ENCODE data around the gene TLR1. TPM values are rescaled to one million over a fixed set of nuclear protein-coding genes. Genes with fewer than 3 reads are reported as not detected.

Gene TLR1
- total RNA-seq, 1 experiment from 2014 or later = 0.28 TPM

DNA sequence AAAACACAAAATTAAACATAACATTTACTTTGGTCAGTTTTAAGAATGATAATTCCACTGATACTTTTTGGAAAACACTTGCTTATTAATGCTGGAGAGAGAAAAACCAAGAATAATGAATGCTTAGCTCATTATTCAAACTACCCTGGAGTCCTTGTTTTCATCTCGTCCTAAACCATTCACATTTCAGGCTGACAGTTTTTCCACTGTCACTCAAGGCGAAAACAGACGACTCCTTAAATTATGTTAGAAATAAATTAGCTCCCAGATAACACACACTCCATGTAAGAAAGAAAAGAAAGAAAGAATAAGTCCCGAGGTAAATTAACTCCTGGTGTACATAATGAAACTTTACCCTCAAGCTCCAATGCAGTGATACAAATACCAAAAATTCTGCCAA, 55.3 kb downstream of the TLR1 start (continued):
- TF ChIP-seq ARID4B (CRISPR knock-in tag; IDR thresholded peaks at IDR 0.05; ENCODE audit: borderline replicate concordance) (no peak), FOXJ3 (CRISPR knock-in tag; IDR thresholded peaks at IDR 0.05; ENCODE audit: borderline replicate concordance) (no peak), MYBL2 (CRISPR knock-in tag; IDR thresholded peaks at IDR 0.05) (no peak), IRF2 (CRISPR knock-in tag; IDR thresholded peaks at IDR 0.05; ENCODE audit: borderline replicate concordance, low read depth) (no peak), TEAD4 (CRISPR knock-in tag; IDR thresholded peaks at IDR 0.05) (no peak), NFATC4 (CRISPR knock-in tag; IDR thresholded peaks at IDR 0.05) (no peak), TCF7 (CRISPR knock-in tag; IDR thresholded peaks at IDR 0.05; ENCODE audit: low read depth) (no peak), ZNF121 (CRISPR knock-in tag; IDR thresholded peaks at IDR 0.05) (no peak), KAT7 (CRISPR knock-in tag; IDR thresholded peaks at IDR 0.05; ENCODE audit: borderline replicate concordance) (no peak), MAX (CRISPR knock-in tag; IDR thresholded peaks at IDR 0.05) (no peak), RORB (CRISPR knock-in tag; IDR thresholded peaks at IDR 0.05) (no peak)
- TF ChIP-seq, protein P1, sequence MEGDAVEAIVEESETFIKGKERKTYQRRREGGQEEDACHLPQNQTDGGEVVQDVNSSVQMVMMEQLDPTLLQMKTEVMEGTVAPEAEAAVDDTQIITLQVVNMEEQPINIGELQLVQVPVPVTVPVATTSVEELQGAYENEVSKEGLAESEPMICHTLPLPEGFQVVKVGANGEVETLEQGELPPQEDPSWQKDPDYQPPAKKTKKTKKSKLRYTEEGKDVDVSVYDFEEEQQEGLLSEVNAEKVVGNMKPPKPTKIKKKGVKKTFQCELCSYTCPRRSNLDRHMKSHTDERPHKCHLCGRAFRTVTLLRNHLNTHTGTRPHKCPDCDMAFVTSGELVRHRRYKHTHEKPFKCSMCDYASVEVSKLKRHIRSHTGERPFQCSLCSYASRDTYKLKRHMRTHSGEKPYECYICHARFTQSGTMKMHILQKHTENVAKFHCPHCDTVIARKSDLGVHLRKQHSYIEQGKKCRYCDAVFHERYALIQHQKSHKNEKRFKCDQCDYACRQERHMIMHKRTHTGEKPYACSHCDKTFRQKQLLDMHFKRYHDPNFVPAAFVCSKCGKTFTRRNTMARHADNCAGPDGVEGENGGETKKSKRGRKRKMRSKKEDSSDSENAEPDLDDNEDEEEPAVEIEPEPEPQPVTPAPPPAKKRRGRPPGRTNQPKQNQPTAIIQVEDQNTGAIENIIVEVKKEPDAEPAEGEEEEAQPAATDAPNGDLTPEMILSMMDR (IDR thresholded peaks at IDR 0.05) = no peak
- TF ChIP-seq, protein P2, sequence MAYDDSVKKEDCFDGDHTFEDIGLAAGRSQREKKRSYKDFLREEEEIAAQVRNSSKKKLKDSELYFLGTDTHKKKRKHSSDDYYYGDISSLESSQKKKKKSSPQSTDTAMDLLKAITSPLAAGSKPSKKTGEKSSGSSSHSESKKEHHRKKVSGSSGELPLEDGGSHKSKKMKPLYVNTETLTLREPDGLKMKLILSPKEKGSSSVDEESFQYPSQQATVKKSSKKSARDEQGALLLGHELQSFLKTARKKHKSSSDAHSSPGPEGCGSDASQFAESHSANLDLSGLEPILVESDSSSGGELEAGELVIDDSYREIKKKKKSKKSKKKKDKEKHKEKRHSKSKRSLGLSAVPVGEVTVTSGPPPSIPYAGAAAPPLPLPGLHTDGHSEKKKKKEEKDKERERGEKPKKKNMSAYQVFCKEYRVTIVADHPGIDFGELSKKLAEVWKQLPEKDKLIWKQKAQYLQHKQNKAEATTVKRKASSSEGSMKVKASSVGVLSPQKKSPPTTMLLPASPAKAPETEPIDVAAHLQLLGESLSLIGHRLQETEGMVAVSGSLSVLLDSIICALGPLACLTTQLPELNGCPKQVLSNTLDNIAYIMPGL (CRISPR knock-in tag; IDR thresholded peaks at IDR 0.05) = no peak
- TF ChIP-seq, protein P3, sequence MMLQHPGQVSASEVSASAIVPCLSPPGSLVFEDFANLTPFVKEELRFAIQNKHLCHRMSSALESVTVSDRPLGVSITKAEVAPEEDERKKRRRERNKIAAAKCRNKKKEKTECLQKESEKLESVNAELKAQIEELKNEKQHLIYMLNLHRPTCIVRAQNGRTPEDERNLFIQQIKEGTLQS (CRISPR knock-in tag; conservative IDR thresholded peaks at IDR 0.05) = no peak

DNA sequence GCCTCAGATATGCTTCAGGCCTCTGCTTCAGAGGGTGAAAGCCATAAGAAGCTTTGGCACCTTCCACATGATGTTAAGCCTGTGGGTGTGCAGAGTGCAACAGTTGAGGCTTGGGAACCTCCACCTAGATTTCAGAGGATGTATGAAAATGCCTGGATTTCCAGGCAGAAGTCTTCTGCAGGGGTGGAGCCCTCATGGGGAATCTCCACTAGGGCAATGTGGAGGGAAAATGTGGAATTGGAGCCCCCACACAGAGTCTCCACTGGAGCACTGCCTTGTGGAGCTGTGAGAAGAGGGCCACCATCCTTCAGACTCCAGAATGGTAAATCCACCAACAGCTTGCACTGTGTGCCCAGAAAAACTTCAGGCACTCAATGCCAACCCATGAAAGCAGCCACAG, 57.0 kb downstream of the TLR1 start:
- Mint-ChIP-seq H3K4me1 (peaks cover 6% of the 10 kb centered on the region), H3K36me3 (peaks cover 16% of the 10 kb centered on the region), H3K9me3 (peaks cover 20% of the 10 kb centered on the region), H3K27me3 (ENCODE audit: low read depth) (peaks cover 4% of the 10 kb centered on the region; the same call in 1 of the 2 replicates), H3K27ac (no peak overlapping the region), H3K4me3 (no peak overlapping the region)
- ATAC-seq = no peak
- DNase-seq (ENCODE audit: low spot score) = no peak
- no peak for TF ChIP-seq ZMAT4 (CRISPR knock-in tag; IDR thresholded peaks at IDR 0.05)
- TF ChIP-seq ZNF317 (CRISPR knock-in tag; IDR thresholded peaks at IDR 0.05; ENCODE audit: borderline replicate concordance, low read depth) = no peak
- no peak for TF ChIP-seq SP1 (CRISPR knock-in tag; conservative IDR thresholded peaks at IDR 0.05)
- no peak for TF ChIP-seq E2F4 (CRISPR knock-in tag; IDR thresholded peaks at IDR 0.05; ENCODE audit: borderline replicate concordance, low read depth)
- no peak for TF ChIP-seq SMAD4 (CRISPR knock-in tag; IDR thresholded peaks at IDR 0.05)
- ChIA-PET CTCF (no interaction called here), POLR2A (no interaction called here)
